A549 (cell line): Measurements from ENCODE around the gene TMPRSS11F. TPM values are rescaled to one million over a fixed set of nuclear protein-coding genes. Genes with fewer than 3 reads are reported as not detected.

ENCODE experiments used
- ATAC-seq, 2 experiments: fragments of 200-7000 bp in 1 of 2; fragments of >200 bp in 1 of 2; cut with Nextera tagmentation in 1 of 2; cut with Tn5 transposase in 1 of 2; 3 replicates each; pipeline versions ENCODE4 v1.8.0 to v1.9.1; 2018 to 2020; ENCODE audit warnings: mild to moderate bottlenecking in 1 of 2, moderate library complexity in 1 of 2
- CTCF ChIA-PET: fragments of 300-600 bp; sonication (Branson Sonifier 250); formaldehyde crosslinking; extraction: SDS; loops from one replicate; lab custom pipeline; 2021; ENCODE audit warnings: antibody characterized with exemption, inconsistent platforms; lab: Yijun Ruan, JAX
- POLR2A ChIA-PET: fragments of 350-600 bp; formaldehyde crosslinking; extraction: SDS; loops from one replicate; lab custom pipeline; 2021; ENCODE audit warnings: antibody characterized with exemption, inconsistent platforms; lab: Yijun Ruan, JAX
- DNase-seq, 2 experiments: peaks; one replicate each; pipeline versions ENCODE4 v3.0.0 to v3.0.0-alpha.2; 2011 to 2016; ENCODE audit warnings: low read depth in 1 of 2, low spot score in 1 of 2
- FAIRE-seq: peaks from 2 replicates; lab custom pipeline; 2011; peaks lifted over from hg19 to GRCh38; lab: Jason Lieb, UNC
- H3K27ac ChIP-seq, 2 experiments: fragments of >200 bp; sonication (Bioruptor Twin); formaldehyde crosslinking; 3 replicates each; pipeline ENCODE4 v1.5.1; 2016 to 2017
- H3K4me1 ChIP-seq: fragments of >200 bp; sonication (Bioruptor Twin); formaldehyde crosslinking; 3 replicates; pipeline ENCODE4 v1.6.1; 2016
- H3K4me2 ChIP-seq: fragments of >200 bp; sonication (Bioruptor Twin); formaldehyde crosslinking; 3 replicates; pipeline ENCODE4 v1.6.1; 2016
- H3K4me3 ChIP-seq: fragments of >200 bp; sonication (Bioruptor Twin); formaldehyde crosslinking; 3 replicates; pipeline ENCODE4 v1.5.1; 2016
- H3K9me3 ChIP-seq: fragments of >200 bp; sonication (Bioruptor Twin); formaldehyde crosslinking; 3 replicates; pipeline ENCODE4 v1.6.1; 2016
- BHLHE40 ChIP-seq: IDR thresholded peaks from 2 replicates; pipeline ENCODE4 v1.6.1; 2012; ENCODE audit warnings: low read depth, low read length, inconsistent platforms
- CBX8 ChIP-seq: fragments of 200-600 bp; sonication (generic); IDR thresholded peaks from 2 replicates; pipeline ENCODE4 v1.6.1; 2016
- CHD4 ChIP-seq: fragments of 200-600 bp; sonication (generic); IDR thresholded peaks from 2 replicates; pipeline ENCODE4 v1.6.1; 2016; ENCODE audit warnings: antibody characterized with exemption, mild to moderate bottlenecking, borderline replicate concordance
- EHMT2 ChIP-seq: fragments of 200-600 bp; sonication (generic); IDR thresholded peaks from 2 replicates; pipeline ENCODE4 v1.6.1; 2016; ENCODE audit warnings: antibody characterized with exemption, low read depth, mild to moderate bottlenecking, moderate library complexity
- ELK1 ChIP-seq: fragments of 150-350 bp; IDR thresholded peaks from 2 replicates; pipeline ENCODE4 v1.6.1; 2014; ENCODE audit warnings: low read depth, mild to moderate bottlenecking, low read length
- ESRRA ChIP-seq: fragments of 150-350 bp; IDR thresholded peaks from 2 replicates; pipeline ENCODE4 v1.6.1; 2014; ENCODE audit warnings: mild to moderate bottlenecking, low read length, borderline replicate concordance
- GATA3 ChIP-seq: IDR thresholded peaks from 2 replicates; pipeline ENCODE4 v1.6.1; 2012; ENCODE audit warnings: borderline replicate concordance
- HMGXB4 ChIP-seq: fragments of 250-450 bp; sonication (Bioruptor Pico); IDR thresholded peaks from 2 replicates; pipeline ENCODE4 v1.5.0; 2021; ENCODE audit warnings: mild to moderate bottlenecking, moderate library complexity, borderline replicate concordance
- HOXA7 ChIP-seq: fragments of 250-450 bp; sonication (Bioruptor Pico); IDR thresholded peaks from 2 replicates; pipeline ENCODE4 v1.5.0; 2020; ENCODE audit warnings: mild to moderate bottlenecking, moderate library complexity
- HOXB13 ChIP-seq: fragments of 250-450 bp; sonication (Bioruptor Pico); IDR thresholded peaks from 2 replicates; pipeline ENCODE4 v1.5.0; 2020; ENCODE audit warnings: low read depth, mild to moderate bottlenecking, moderate library complexity
- JUN ChIP-seq, 2 experiments: fragments of >200 bp; sonication (Bioruptor Twin); formaldehyde crosslinking; IDR thresholded peaks; 2 replicates in 1 of 2; 3 replicates in 1 of 2; pipeline ENCODE4 v1.6.1; 2016 to 2017
- MAFK ChIP-seq: fragments of 450-650 bp; IDR thresholded peaks from 2 replicates; pipeline ENCODE4 v1.6.1; 2014; ENCODE audit not compliant: partially characterized antibody
- MYC ChIP-seq: IDR thresholded peaks from 2 replicates; pipeline ENCODE4 v1.6.1; 2012; ENCODE audit warnings: mild to moderate bottlenecking, inconsistent platforms, low read length, improper control_type of control experiment, borderline replicate concordance
- NR3C1 ChIP-seq: fragments of >200 bp; sonication (Bioruptor Twin); formaldehyde crosslinking; IDR thresholded peaks from 3 replicates; pipeline ENCODE4 v1.6.1; 2017
- POLR2AphosphoS2 ChIP-seq: conservative IDR thresholded peaks from 2 replicates; pipeline ENCODE4 v1.6.1; 2012; ENCODE audit warnings: low read length, improper control_type of control experiment, inconsistent platforms
- RARB ChIP-seq: fragments of 250-450 bp; sonication (Bioruptor Pico); IDR thresholded peaks from 2 replicates; pipeline ENCODE4 v1.8.0; 2021; ENCODE audit warnings: mild to moderate bottlenecking, moderate library complexity
- USF2 ChIP-seq: fragments of 450-650 bp; IDR thresholded peaks from 2 replicates; pipeline ENCODE4 v1.6.1; 2014; ENCODE audit warnings: antibody characterized with exemption
- WGBS: methylation state at CpG from one replicate; pipeline ENCODE4 v1.1.6; 2017; ENCODE audit errors: missing lambda C conversion rate; 5-methylcytosine and 5-hydroxymethylcytosine counted together
- polyA plus RNA-seq, 4 experiments: library from polyadenylated mRNA; depleted of rRNA in 3 of 4; stranded (reverse); fragments of >200 nt; fragmentation: RNase III in 1 of 4; extraction: RNeasy Plus Mini Kit Qiagen cat#74134 plus additional on column Dnase treatment in 1 of 4; gene quantifications; 2 replicates in 3 of 4; 3 replicates in 1 of 4; pipeline ENCODE4 v1.2.3, GENCODE V29; 2011 to 2017
- TF ChIP-seq, protein P1 (sequence below): fragments of 250-450 bp; sonication (Bioruptor Pico); IDR thresholded peaks from 2 replicates; pipeline ENCODE4 v1.5.0; 2020; ENCODE audit warnings: low read depth, mild to moderate bottlenecking, moderate library complexity
- TF ChIP-seq, protein P2 (sequence below): IDR thresholded peaks from 2 replicates; pipeline ENCODE4 v1.6.1; 2012
- TF ChIP-seq, protein P3 (sequence below): fragments of 200-600 bp; sonication (generic); IDR thresholded peaks from 2 replicates; pipeline ENCODE4 v1.6.1; 2016; ENCODE audit warnings: antibody characterized with exemption, mild to moderate bottlenecking, moderate library complexity

TMPRSS11F gene
- polyA plus RNA-seq, 2 of the 4 experiments (the other 2 are of a cell fraction) = not detected

- H3K4me3 ChIP-seq = no peak overlapping the region
- no peak overlapping the region for H3K4me2 ChIP-seq
- no peaks in the 10 kb centered on the region for H3K4me1 ChIP-seq
- ATAC-seq = no peak
- no peak for FAIRE-seq
- H3K27ac ChIP-seq = no peak overlapping the region
- TF ChIP-seq, protein P1, sequence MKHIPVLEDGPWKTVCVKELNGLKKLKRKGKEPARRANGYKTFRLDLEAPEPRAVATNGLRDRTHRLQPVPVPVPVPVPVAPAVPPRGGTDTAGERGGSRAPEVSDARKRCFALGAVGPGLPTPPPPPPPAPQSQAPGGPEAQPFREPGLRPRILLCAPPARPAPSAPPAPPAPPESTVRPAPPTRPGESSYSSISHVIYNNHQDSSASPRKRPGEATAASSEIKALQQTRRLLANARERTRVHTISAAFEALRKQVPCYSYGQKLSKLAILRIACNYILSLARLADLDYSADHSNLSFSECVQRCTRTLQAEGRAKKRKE (CRISPR knock-in tag) = no peak
- no peak for TF ChIP-seq USF2
- TF ChIP-seq HMGXB4 (CRISPR knock-in tag) = no peak
- TF ChIP-seq RARB (CRISPR knock-in tag) = no peak
- no peak for TF ChIP-seq CHD4
- TF ChIP-seq MAFK = no peak
- TF ChIP-seq, protein P2, sequence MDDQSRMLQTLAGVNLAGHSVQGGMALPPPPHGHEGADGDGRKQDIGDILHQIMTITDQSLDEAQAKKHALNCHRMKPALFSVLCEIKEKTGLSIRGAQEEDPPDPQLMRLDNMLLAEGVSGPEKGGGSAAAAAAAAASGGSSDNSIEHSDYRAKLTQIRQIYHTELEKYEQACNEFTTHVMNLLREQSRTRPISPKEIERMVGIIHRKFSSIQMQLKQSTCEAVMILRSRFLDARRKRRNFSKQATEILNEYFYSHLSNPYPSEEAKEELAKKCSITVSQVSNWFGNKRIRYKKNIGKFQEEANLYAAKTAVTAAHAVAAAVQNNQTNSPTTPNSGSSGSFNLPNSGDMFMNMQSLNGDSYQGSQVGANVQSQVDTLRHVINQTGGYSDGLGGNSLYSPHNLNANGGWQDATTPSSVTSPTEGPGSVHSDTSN = no peak
- TF ChIP-seq, protein P3, sequence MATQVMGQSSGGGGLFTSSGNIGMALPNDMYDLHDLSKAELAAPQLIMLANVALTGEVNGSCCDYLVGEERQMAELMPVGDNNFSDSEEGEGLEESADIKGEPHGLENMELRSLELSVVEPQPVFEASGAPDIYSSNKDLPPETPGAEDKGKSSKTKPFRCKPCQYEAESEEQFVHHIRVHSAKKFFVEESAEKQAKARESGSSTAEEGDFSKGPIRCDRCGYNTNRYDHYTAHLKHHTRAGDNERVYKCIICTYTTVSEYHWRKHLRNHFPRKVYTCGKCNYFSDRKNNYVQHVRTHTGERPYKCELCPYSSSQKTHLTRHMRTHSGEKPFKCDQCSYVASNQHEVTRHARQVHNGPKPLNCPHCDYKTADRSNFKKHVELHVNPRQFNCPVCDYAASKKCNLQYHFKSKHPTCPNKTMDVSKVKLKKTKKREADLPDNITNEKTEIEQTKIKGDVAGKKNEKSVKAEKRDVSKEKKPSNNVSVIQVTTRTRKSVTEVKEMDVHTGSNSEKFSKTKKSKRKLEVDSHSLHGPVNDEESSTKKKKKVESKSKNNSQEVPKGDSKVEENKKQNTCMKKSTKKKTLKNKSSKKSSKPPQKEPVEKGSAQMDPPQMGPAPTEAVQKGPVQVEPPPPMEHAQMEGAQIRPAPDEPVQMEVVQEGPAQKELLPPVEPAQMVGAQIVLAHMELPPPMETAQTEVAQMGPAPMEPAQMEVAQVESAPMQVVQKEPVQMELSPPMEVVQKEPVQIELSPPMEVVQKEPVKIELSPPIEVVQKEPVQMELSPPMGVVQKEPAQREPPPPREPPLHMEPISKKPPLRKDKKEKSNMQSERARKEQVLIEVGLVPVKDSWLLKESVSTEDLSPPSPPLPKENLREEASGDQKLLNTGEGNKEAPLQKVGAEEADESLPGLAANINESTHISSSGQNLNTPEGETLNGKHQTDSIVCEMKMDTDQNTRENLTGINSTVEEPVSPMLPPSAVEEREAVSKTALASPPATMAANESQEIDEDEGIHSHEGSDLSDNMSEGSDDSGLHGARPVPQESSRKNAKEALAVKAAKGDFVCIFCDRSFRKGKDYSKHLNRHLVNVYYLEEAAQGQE = no peak
- no peak for TF ChIP-seq JUN (IDR thresholded peaks at IDR 0.05)
- TF ChIP-seq ESRRA = no peak
- TF ChIP-seq ELK1 = no peak
- no peak for TF ChIP-seq BHLHE40
- TF ChIP-seq CBX8 = no peak
- TF ChIP-seq HOXB13 (CRISPR knock-in tag) = no peak
- TF ChIP-seq EHMT2 = no peak
- TF ChIP-seq HOXA7 = no peak
- TF ChIP-seq MYC = no peak
- no peak for TF ChIP-seq NR3C1
- TF ChIP-seq POLR2AphosphoS2 = no peak
- TF ChIP-seq GATA3 = no peak
- 6% methylated on average over 4 of the region's 4 CpGs for WGBS
- DNase-seq = no peak
- no peaks in the 10 kb centered on the region for H3K9me3 ChIP-seq
- ChIA-PET CTCF (interaction anchor here (1.5 kb wide), 1 partner anchor 14 kb away, joined by 5 read pairs; no protein-coding TSS in a partner anchor), POLR2A (no interaction called here)
Measured at GRCh38 chr4:68162196-68162595, 32.5 kb upstream of the TMPRSS11F start.
